ENCODE measurements around the gene PEBP1.
"Not testable (repeated sequence)": the region's sequence is repeated elsewhere in the genome, so short reads cannot be mapped to it uniquely, and the experiment has no call there.

PEBP1 gene

DNA sequence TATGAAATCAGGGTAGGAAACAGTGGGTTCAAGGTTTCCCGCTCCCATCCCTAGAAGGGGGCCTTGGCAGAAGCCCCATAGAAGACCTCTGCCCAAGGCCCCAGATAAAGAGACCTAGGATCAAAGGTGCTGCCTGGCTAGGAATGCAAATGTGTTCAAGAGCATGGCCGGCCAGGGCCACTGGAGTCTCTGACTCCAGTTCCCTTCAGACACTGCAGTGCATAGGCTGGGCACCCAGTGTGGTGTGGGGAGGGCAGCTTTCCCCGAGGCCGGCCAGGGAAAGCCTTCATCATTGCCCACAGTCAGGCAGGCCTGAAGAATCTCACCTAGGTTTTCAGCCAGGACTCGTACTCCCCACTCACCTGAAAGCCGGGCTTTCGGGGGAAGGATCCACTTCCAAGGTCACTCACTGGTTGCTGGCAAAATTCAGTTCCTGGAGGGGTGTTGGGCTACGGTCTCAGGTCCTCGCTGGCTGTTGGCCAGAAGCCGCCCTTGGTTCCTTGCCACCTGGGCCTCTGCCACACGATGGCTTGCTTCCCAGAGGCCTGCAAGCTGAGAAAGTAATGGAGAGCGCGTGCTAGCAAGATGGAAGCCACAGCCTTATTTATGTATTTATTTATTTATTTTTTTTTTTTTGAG lies 9.7 kb upstream of the PEBP1 start:
- DNase-seq (ENCODE audit: low spot score) (no peak), ATAC-seq (ENCODE audit: low read depth) (no peak)
- H3K27ac ChIP-seq (ENCODE audit: poor library complexity, severe bottlenecking): no peak overlapping the region
- H3K4me3 ChIP-seq (ENCODE audit: severe bottlenecking): no peak overlapping the region
- no peaks in the 10 kb centered on the region for H3K27me3 ChIP-seq (ENCODE audit: insufficient read depth, poor library complexity, severe bottlenecking)
- TF ChIP-seq, protein P1, sequence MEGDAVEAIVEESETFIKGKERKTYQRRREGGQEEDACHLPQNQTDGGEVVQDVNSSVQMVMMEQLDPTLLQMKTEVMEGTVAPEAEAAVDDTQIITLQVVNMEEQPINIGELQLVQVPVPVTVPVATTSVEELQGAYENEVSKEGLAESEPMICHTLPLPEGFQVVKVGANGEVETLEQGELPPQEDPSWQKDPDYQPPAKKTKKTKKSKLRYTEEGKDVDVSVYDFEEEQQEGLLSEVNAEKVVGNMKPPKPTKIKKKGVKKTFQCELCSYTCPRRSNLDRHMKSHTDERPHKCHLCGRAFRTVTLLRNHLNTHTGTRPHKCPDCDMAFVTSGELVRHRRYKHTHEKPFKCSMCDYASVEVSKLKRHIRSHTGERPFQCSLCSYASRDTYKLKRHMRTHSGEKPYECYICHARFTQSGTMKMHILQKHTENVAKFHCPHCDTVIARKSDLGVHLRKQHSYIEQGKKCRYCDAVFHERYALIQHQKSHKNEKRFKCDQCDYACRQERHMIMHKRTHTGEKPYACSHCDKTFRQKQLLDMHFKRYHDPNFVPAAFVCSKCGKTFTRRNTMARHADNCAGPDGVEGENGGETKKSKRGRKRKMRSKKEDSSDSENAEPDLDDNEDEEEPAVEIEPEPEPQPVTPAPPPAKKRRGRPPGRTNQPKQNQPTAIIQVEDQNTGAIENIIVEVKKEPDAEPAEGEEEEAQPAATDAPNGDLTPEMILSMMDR (IDR thresholded peaks at IDR 0.05; ENCODE audit: poor library complexity, severe bottlenecking): no peak
- H3K36me3 ChIP-seq (ENCODE audit: low read depth): no peaks in the 10 kb centered on the region; the same call in 1 of the 2 replicates
- no peaks in the 10 kb centered on the region for H3K9me3 ChIP-seq (ENCODE audit: severe bottlenecking)
- no peaks in the 10 kb centered on the region for H3K4me1 ChIP-seq (ENCODE audit: insufficient read depth, poor library complexity, severe bottlenecking)

DNA sequence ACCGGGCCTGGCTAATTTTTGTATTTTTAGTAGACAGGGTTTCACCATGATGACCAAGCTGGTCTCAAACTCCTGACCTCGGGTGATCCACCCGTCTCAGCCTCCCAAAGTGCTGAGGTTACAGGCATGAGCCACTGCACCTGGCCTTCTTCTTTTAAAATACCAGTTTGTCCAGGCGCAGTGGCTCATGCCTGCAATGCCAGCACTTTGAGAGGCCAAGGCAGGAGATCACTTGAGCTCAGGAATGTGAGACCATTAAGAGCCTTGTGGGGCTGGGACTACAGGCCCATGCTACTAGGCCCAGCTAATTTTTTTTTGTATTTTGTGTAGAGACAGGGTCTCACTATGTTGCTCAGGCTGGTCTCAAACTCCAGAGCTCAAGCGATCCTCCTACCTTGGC lies 8.1 kb upstream of the PEBP1 start:
- no peak for DNase-seq (ENCODE audit: low spot score)
- TF ChIP-seq, protein P1 (IDR thresholded peaks at IDR 0.05; ENCODE audit: poor library complexity, severe bottlenecking): no peak
- H3K4me3 ChIP-seq (ENCODE audit: severe bottlenecking): no peak overlapping the region
- no peaks in the 10 kb centered on the region for H3K27me3 ChIP-seq (ENCODE audit: insufficient read depth, poor library complexity, severe bottlenecking)
- no peaks in the 10 kb centered on the region for H3K36me3 ChIP-seq (ENCODE audit: low read depth)
- ATAC-seq (ENCODE audit: low read depth): no peak
- H3K4me1 ChIP-seq (ENCODE audit: insufficient read depth, poor library complexity, severe bottlenecking): peaks cover 5% of the 10 kb centered on the region
- no peak overlapping the region for H3K27ac ChIP-seq (ENCODE audit: poor library complexity, severe bottlenecking)
- H3K9me3 ChIP-seq (ENCODE audit: severe bottlenecking): no peaks in the 10 kb centered on the region

DNA sequence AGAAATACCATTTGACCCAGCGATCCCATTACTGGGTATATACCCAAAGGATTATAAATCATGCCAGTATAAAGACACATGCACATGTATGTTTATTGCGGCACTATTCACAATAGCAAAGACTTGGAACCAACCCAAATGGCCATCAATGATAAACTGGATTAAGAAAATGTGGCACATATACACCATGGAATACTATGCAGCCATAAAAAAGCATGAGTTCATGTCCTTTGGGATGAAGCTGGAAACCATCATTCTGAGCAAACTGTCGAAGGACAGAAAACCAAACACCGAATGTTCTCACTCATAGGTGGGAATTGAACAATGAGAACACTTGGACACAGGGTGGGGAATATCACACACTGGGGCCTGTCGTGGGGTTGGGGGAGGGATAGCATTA lies 6.5 kb upstream of the PEBP1 start:
- H3K4me3 ChIP-seq (ENCODE audit: severe bottlenecking); H3K27ac ChIP-seq (ENCODE audit: poor library complexity, severe bottlenecking); H3K9me3 ChIP-seq (ENCODE audit: severe bottlenecking); DNase-seq (ENCODE audit: low spot score); H3K4me1 ChIP-seq (ENCODE audit: insufficient read depth, poor library complexity, severe bottlenecking); H3K36me3 ChIP-seq (ENCODE audit: low read depth); H3K27me3 ChIP-seq (ENCODE audit: insufficient read depth, poor library complexity, severe bottlenecking); ATAC-seq (ENCODE audit: low read depth): not testable (repeated sequence)

DNA sequence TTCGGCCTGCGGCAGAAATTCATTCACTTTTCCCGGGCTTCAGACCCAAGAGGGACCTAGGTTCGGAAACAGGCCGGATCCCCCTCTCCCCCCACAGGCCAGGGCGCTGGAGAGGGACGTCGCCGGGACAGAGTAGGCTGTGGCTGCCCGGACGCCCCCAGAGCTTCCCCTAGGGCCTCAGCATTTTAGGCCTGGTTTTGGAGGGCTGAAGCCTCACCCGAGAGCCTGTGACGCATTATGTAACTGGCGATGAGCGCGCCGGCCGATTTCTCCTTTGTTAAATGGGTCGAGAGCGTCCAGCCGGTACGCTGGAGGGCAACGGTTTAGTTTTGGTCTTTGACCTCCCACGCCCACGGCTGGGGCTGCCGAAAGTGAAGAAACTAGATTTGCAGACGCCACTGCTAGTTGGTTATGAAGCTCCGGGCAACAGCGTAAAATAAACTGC lies 657 bp downstream of the PEBP1 start:
- Histone ChIP-seq H3K9me3 (ENCODE audit: severe bottlenecking) (no peaks in the 10 kb centered on the region), H3K4me1 (ENCODE audit: insufficient read depth, poor library complexity, severe bottlenecking) (peaks cover 5% of the 10 kb centered on the region), H3K27ac (ENCODE audit: poor library complexity, severe bottlenecking) (peak overlapping the region; percentile 35), H3K36me3 (ENCODE audit: low read depth) (peaks cover 42% of the 10 kb centered on the region), H3K4me3 (ENCODE audit: severe bottlenecking) (peak overlapping the region; percentile 66), H3K27me3 (ENCODE audit: insufficient read depth, poor library complexity, severe bottlenecking) (no peaks in the 10 kb centered on the region)
- DNase-seq (ENCODE audit: low spot score) (no peak), ATAC-seq (ENCODE audit: low read depth) (peak; percentile 27)
- TF ChIP-seq, protein P1 (IDR thresholded peaks at IDR 0.05; ENCODE audit: poor library complexity, severe bottlenecking): no peak

DNA sequence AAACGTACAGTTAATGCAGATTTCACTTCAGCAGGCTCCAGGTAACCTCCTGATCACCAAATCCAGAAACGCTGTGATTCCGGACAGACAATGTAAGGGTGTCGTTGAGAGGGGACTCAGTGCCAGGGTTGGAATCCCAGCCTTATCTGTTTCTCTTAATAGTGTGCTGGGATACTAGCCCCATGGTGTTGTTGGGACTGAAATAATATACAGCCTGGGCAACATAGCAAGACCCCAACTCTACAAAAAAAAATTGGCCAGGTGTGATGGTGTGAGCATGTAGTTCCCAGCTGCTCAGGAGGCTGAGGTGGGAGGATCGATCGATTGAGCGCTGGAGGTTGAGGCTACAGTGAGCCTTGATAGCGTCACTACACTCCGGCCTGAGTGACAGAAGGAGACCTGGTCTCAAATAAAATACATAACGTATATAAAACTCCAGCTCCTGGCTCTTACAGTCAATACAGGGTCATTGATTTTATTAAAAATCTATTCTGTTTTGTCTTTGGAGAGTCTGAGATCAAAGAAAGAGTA lies 1.3 kb downstream of the PEBP1 start:
- no peaks in the 10 kb centered on the region for H3K9me3 ChIP-seq (ENCODE audit: severe bottlenecking)
- TF ChIP-seq, protein P1 (IDR thresholded peaks at IDR 0.05; ENCODE audit: poor library complexity, severe bottlenecking): no peak
- peak overlapping the region; percentile 66 for H3K4me3 ChIP-seq (ENCODE audit: severe bottlenecking)
- H3K27me3 ChIP-seq (ENCODE audit: insufficient read depth, poor library complexity, severe bottlenecking): no peaks in the 10 kb centered on the region
- H3K27ac ChIP-seq (ENCODE audit: poor library complexity, severe bottlenecking): no peak overlapping the region
- H3K4me1 ChIP-seq (ENCODE audit: insufficient read depth, poor library complexity, severe bottlenecking): no peaks in the 10 kb centered on the region
- no peak for ATAC-seq (ENCODE audit: low read depth)
- DNase-seq (ENCODE audit: low spot score): no peak
- H3K36me3 ChIP-seq (ENCODE audit: low read depth): peaks cover 46% of the 10 kb centered on the region
